Tibial nerve (tissue), 3 donors: ENCODE data around the gene ARGLU1.

ENCODE experiments used
- POLR2A ChIP-seq, 2 donors: fragments of 450-650 bp; IDR thresholded peaks; one replicate each; pipeline ENCODE4 v1.6.1; 2017; ENCODE audit warnings: antibody characterized with exemption in 2 of 2, mild to moderate bottlenecking in 2 of 2, moderate library complexity in 2 of 2
- TF ChIP-seq, protein P1 (sequence below), 5 experiments: fragments of 200-600 bp in 3 of 5; fragments of 450-650 bp in 2 of 5; sonication (generic) in 3 of 5; IDR thresholded peaks; one replicate each; pipeline ENCODE4 v1.5.1; 2016 to 2019; ENCODE audit warnings: antibody characterized with exemption in 5 of 5, mild to moderate bottlenecking in 3 of 5, moderate library complexity in 2 of 5

DNA sequence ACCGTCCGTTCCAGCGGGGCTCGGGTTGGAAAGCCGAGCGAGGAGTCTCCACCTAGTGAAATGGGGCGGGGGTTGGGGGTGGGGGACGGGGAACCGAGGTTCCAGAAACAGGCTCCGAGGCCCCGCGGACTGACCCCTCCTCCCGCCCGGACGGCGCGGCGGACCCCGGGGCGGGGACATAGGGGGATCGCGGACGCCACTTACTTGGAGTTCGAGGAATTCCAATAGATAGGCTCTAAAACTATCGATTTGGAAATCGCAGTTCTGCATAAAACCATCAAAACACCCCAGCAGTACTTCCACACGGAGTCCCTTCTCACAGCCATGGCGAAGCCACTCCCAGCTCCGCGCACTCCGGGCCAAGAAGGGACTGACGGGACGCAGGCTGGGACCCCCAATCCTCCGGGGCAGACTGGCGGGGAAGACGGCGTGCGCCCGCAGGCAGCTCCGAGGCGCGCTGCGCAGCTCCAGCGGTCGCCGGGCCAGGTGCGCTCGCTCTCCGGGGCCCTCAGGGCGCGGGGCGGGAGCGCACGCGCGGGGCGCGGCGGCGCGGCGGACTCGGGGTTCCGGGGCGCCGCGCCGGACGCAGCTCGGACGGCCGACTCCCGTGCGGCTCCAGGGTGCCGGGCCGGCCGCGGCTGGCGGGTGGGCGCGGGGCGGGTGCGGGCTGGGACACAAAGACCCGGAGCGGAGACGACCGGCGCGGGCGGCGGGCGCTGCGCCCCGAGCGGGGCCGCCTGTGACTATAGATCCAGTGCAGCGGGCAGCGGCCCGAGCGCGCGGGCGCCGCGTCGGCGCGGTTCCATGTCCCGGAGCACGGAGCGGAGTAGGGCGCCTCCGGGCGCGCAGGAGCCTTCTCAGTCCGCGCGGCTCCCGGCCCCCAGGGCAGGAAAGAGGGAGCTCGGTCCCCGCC is 33.0 kb downstream of the ARGLU1 start:
- no peak for TF ChIP-seq POLR2A (IDR thresholded peaks at IDR 0.05)
- TF ChIP-seq, protein P1, sequence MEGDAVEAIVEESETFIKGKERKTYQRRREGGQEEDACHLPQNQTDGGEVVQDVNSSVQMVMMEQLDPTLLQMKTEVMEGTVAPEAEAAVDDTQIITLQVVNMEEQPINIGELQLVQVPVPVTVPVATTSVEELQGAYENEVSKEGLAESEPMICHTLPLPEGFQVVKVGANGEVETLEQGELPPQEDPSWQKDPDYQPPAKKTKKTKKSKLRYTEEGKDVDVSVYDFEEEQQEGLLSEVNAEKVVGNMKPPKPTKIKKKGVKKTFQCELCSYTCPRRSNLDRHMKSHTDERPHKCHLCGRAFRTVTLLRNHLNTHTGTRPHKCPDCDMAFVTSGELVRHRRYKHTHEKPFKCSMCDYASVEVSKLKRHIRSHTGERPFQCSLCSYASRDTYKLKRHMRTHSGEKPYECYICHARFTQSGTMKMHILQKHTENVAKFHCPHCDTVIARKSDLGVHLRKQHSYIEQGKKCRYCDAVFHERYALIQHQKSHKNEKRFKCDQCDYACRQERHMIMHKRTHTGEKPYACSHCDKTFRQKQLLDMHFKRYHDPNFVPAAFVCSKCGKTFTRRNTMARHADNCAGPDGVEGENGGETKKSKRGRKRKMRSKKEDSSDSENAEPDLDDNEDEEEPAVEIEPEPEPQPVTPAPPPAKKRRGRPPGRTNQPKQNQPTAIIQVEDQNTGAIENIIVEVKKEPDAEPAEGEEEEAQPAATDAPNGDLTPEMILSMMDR (IDR thresholded peaks at IDR 0.05): no peak
